H1 (cell line): ENCODE measurements around the gene TWNK. TPM values are rescaled to one million over a fixed set of nuclear protein-coding genes. Genes with fewer than 3 reads are reported as not detected.

ENCODE experiments used
- CTCF ChIA-PET: fragments of 300-600 bp; sonication (Branson Sonifier 250); formaldehyde crosslinking; loops from one replicate; lab custom pipeline; 2021; ENCODE audit not compliant: partially characterized antibody; lab: Charles Lee
- POLR2A ChIA-PET: fragments of 300-600 bp; sonication (Branson Sonifier 250); formaldehyde crosslinking; loops from one replicate; lab custom pipeline; 2021; ENCODE audit warnings: inconsistent platforms; ENCODE audit not compliant: partially characterized antibody; lab: Charles Lee
- DNase-seq, 2 experiments: peaks; one replicate each; pipeline versions ENCODE4 v3.0.0 to v3.0.0-alpha.2; 2010 to 2022; ENCODE audit warnings: low spot score in 2 of 2, low read depth in 1 of 2, mixed read lengths in 1 of 2
- FAIRE-seq: peaks from 2 replicates; lab custom pipeline; 2011; peaks lifted over from hg19 to GRCh38; lab: Jason Lieb, UNC
- H2AFZ ChIP-seq: 2 replicates; pipeline ENCODE4 v1.8.1; 2012; ENCODE audit warnings: low read length, inconsistent platforms
- H2AK5ac ChIP-seq: 2 replicates; pipeline ENCODE4 v1.6.1; 2013; ENCODE audit warnings: low read depth, low read length
- H2BK120ac ChIP-seq: replicated peaks from 2 replicates; pipeline ENCODE3; 2013; ENCODE audit warnings: low read depth, low read length, inconsistent platforms
- H2BK12ac ChIP-seq: 2 replicates; pipeline ENCODE4 v1.6.1; 2013; ENCODE audit warnings: low read depth, low read length
- H2BK15ac ChIP-seq: 2 replicates; pipeline ENCODE4 v1.6.1; 2013; ENCODE audit warnings: low read length
- H2BK20ac ChIP-seq: 2 replicates; pipeline ENCODE4 v1.6.1; 2013; ENCODE audit warnings: low read length
- H2BK5ac ChIP-seq: 2 replicates; pipeline ENCODE4 v1.6.1; 2013; ENCODE audit warnings: low read depth, low read length
- H3K14ac ChIP-seq: 2 replicates; pipeline ENCODE4 v1.6.1; 2013; ENCODE audit warnings: inconsistent platforms; ENCODE audit not compliant: insufficient read length
- H3K18ac ChIP-seq: 2 replicates; pipeline ENCODE4 v1.6.1; 2013; ENCODE audit warnings: low read length; ENCODE audit errors: extremely low read depth
- H3K23ac ChIP-seq: 2 replicates; pipeline ENCODE4 v1.6.1; 2013; ENCODE audit warnings: inconsistent platforms; ENCODE audit not compliant: insufficient read length
- H3K23me2 ChIP-seq: 2 replicates; pipeline ENCODE4 v1.6.1; 2013; ENCODE audit warnings: low read depth, low read length
- H3K27ac ChIP-seq: 2 replicates; pipeline ENCODE4 v1.6.1; 2011; ENCODE audit warnings: low read depth, low read length, inconsistent platforms
- H3K27me3 ChIP-seq, 4 experiments: replicated peaks in 1 of 4; 1 replicate in 1 of 4; 2 replicates in 3 of 4; pipeline versions ENCODE4 v1.6.1 to v1.8.1; 2011 to 2013; ENCODE audit warnings: low read length in 3 of 4, mild to moderate bottlenecking in 3 of 4, inconsistent platforms in 2 of 4, mixed read lengths in 2 of 4, moderate library complexity in 1 of 4; ENCODE audit not compliant: control insufficient read depth in 3 of 4, insufficient read depth in 3 of 4; ENCODE audit errors: extremely low read depth in 1 of 4
- H3K36me3 ChIP-seq, 4 experiments: 2 replicates each; pipeline versions ENCODE4 v1.6.1 to v1.8.1; 2011 to 2013; ENCODE audit warnings: mild to moderate bottlenecking in 4 of 4, low read length in 3 of 4, moderate library complexity in 2 of 4, control low read depth in 1 of 4, inconsistent platforms in 1 of 4; ENCODE audit not compliant: insufficient read depth in 4 of 4, control insufficient read depth in 2 of 4
- H3K4ac ChIP-seq: replicated peaks from 2 replicates; pipeline ENCODE3; 2013; ENCODE audit warnings: low read length, low read depth, mixed read lengths, inconsistent platforms; ENCODE audit not compliant: insufficient read length
- H3K4me1 ChIP-seq, 4 experiments: replicated peaks in 1 of 4; 1 replicate in 1 of 4; 2 replicates in 3 of 4; pipeline versions ENCODE4 v1.6.1 to v1.8.1; 2011 to 2013; ENCODE audit warnings: low read length in 3 of 4, inconsistent platforms in 2 of 4, mixed read lengths in 1 of 4; ENCODE audit not compliant: insufficient read depth in 4 of 4, control insufficient read depth in 3 of 4
- H3K4me2 ChIP-seq, 2 experiments: 2 replicates each; pipeline versions ENCODE4 v1.6.1 to v1.8.1; 2011 to 2013; ENCODE audit warnings: low read depth in 2 of 2, low read length in 2 of 2, control low read depth in 1 of 2, inconsistent platforms in 1 of 2, mild to moderate bottlenecking in 1 of 2; ENCODE audit not compliant: insufficient read depth in 1 of 2
- H3K4me3 ChIP-seq, 4 experiments: fragments of 200-600, 300-600 bp in 1 of 4; sonication (generic), shearing (Covaris generic), sonication (Bioruptor Twin) in 1 of 4; 2 replicates each; pipeline versions ENCODE4 v1.5.1 to v1.8.1; 2011 to 2016; ENCODE audit warnings: low read length in 4 of 4, low read depth in 3 of 4, control low read depth in 2 of 4, inconsistent platforms in 2 of 4, mild to moderate bottlenecking in 2 of 4, mixed read lengths in 1 of 4, moderate library complexity in 1 of 4; ENCODE audit not compliant: insufficient read depth in 2 of 4; ENCODE audit errors: extremely low read depth in 1 of 4
- H3K56ac ChIP-seq: replicated peaks from 2 replicates; pipeline ENCODE3; 2013; ENCODE audit warnings: low read depth, mild to moderate bottlenecking, mixed read lengths, low read length, inconsistent platforms; ENCODE audit not compliant: insufficient read length
- H3K79me1 ChIP-seq: 2 replicates; pipeline ENCODE4 v1.6.1; 2013; ENCODE audit warnings: low read depth, low read length, control low read depth
- H3K79me2 ChIP-seq, 2 experiments: 2 replicates each; pipeline versions ENCODE4 v1.6.1 to v1.8.1; 2012 to 2013; ENCODE audit warnings: low read length in 2 of 2, mild to moderate bottlenecking in 2 of 2, inconsistent platforms in 1 of 2; ENCODE audit not compliant: insufficient read depth in 2 of 2, control insufficient read depth in 1 of 2
- H3K9ac ChIP-seq, 4 experiments: replicated peaks in 1 of 4; 1 replicate in 1 of 4; 2 replicates in 3 of 4; pipeline versions ENCODE4 v1.6.1 to v1.8.1; 2011 to 2013; ENCODE audit warnings: low read depth in 3 of 4, low read length in 3 of 4, control low read depth in 2 of 4, mild to moderate bottlenecking in 2 of 4, moderate library complexity in 2 of 4, inconsistent platforms in 1 of 4; ENCODE audit errors: extremely low read depth in 1 of 4
- H3K9me3 ChIP-seq, 2 experiments: 2 replicates each; pipeline versions ENCODE4 v1.6.1 to v1.8.1; 2012 to 2013; ENCODE audit warnings: mild to moderate bottlenecking in 2 of 2, moderate library complexity in 2 of 2, control low read depth in 1 of 2, inconsistent platforms in 1 of 2, low read depth in 1 of 2, low read length in 1 of 2, mixed read lengths in 1 of 2; ENCODE audit not compliant: insufficient read depth in 2 of 2
- H4K20me1 ChIP-seq, 2 experiments: replicated peaks in 1 of 2; 2 replicates each; pipeline versions ENCODE3 to v1.8.1; 2011 to 2013; ENCODE audit warnings: inconsistent platforms in 2 of 2, low read length in 2 of 2, mild to moderate bottlenecking in 1 of 2; ENCODE audit not compliant: insufficient read depth in 2 of 2, control insufficient read depth in 1 of 2
- H4K5ac ChIP-seq: 2 replicates; pipeline ENCODE4 v1.6.1; 2013; ENCODE audit warnings: low read length, low read depth, mixed read lengths, inconsistent platforms; ENCODE audit not compliant: insufficient read length
- H4K8ac ChIP-seq: 2 replicates; pipeline ENCODE4 v1.8.0; 2013; ENCODE audit warnings: mild to moderate bottlenecking, moderate library complexity, low read length, inconsistent platforms; ENCODE audit not compliant: insufficient read depth; ENCODE audit errors: extremely low read depth
- H4K91ac ChIP-seq: replicated peaks from 2 replicates; pipeline ENCODE3; 2013; ENCODE audit warnings: low read length, mixed read lengths, inconsistent platforms; ENCODE audit not compliant: insufficient read length
- POLR2AphosphoS5 ChIP-seq: IDR thresholded peaks from 2 replicates; pipeline ENCODE4 v1.6.1; 2011; ENCODE audit warnings: low read depth, low read length
- RXRA ChIP-seq: IDR thresholded peaks from 2 replicates; pipeline ENCODE4 v1.6.1; 2011; ENCODE audit warnings: low read depth, mild to moderate bottlenecking, low read length, moderate library complexity; ENCODE audit not compliant: insufficient read depth
- SIX5 ChIP-seq: IDR thresholded peaks from 2 replicates; pipeline ENCODE4 v1.6.1; 2011; ENCODE audit warnings: mild to moderate bottlenecking, low read depth, low read length
- polyA plus RNA-seq, 7 experiments: library from polyadenylated mRNA; depleted of rRNA in 3 of 7; stranded (reverse) in 5 of 7; unstranded in 2 of 7; fragments of >200 nt in 5 of 7; fragments of 200-250 nt in 2 of 7; gene quantifications; 1 replicate in 5 of 7; 2 replicates in 1 of 7; 4 replicates in 1 of 7; pipeline versions ENCODE4 v1.2.1 to v1.2.3, GENCODE V29; 2011 to 2013; ENCODE audit warnings: missing spikeins in 2 of 7, mixed read lengths in 2 of 7
- total RNA-seq: library from RNA; stranded (reverse); fragmentation: NEBNext Ultra II Directional; extraction: Animal tissue kit (Norgen Biotek cat#: 25700); gene quantifications from 2 replicates; pipeline ENCODE4 v1.2.1, GENCODE V29; 2021

TWNK gene
- total and polyA plus RNA-seq, 2 of the 8 experiments (the other 6 are each of a cell fraction or from before 2014, with no cell fraction given), result 15.4 to 32.5 TPM

- no peaks in the 10 kb centered on the region for H3K4me1 ChIP-seq
These were observed 27.1 kb upstream of the TWNK start for GRCh38 chr10:100960251-100960650.

More at GRCh38 chr10:100960251-100960650, 27.1 kb upstream of the TWNK start:
- H3K9me3 ChIP-seq, result no peaks in the 10 kb centered on the region
- H3K14ac ChIP-seq, result no peak overlapping the region
- no peak for FAIRE-seq
- TF ChIP-seq SIX5, result no peak
- TF ChIP-seq POLR2AphosphoS5, result no peak
- TF ChIP-seq RXRA, result no peak
- TF ChIP-seq, all 59 proteins: peak for 0
- H3K56ac ChIP-seq, result no peak overlapping the region
- no peak overlapping the region for H2AFZ ChIP-seq
- no peak overlapping the region for H3K18ac ChIP-seq
- no peak overlapping the region for H2BK20ac ChIP-seq
- no peak overlapping the region for H2BK15ac ChIP-seq
- H3K4ac ChIP-seq, result no peak overlapping the region
- POLR2A ChIA-PET, result no interaction called here
- no peak overlapping the region for H4K8ac ChIP-seq
- H4K91ac ChIP-seq, result no peak overlapping the region
- H2BK12ac ChIP-seq, result no peak overlapping the region
- no peak overlapping the region for H3K27ac ChIP-seq
- CTCF ChIA-PET, result interaction anchor here (0.7 kb wide), 1 partner anchor 78 kb away, joined by 3 read pairs; no protein-coding TSS in a partner anchor
- no peak overlapping the region for H4K5ac ChIP-seq
- DNase-seq, result no peak
- H3K23me2 ChIP-seq, result no peaks in the 10 kb centered on the region
- H3K4me3 ChIP-seq, result no peak overlapping the region
- H2BK120ac ChIP-seq, result no peak overlapping the region
- no peak overlapping the region for H3K4me2 ChIP-seq
- no peaks in the 10 kb centered on the region for H3K27me3 ChIP-seq
- H3K79me1 ChIP-seq, result no peaks in the 10 kb centered on the region
- H3K79me2 ChIP-seq, result no peaks in the 10 kb centered on the region
- H3K23ac ChIP-seq, result no peak overlapping the region
- H2AK5ac ChIP-seq, result no peak overlapping the region
- H2BK5ac ChIP-seq, result no peak overlapping the region
- H3K9ac ChIP-seq, result no peak overlapping the region
- H4K20me1 ChIP-seq, result no peaks in the 10 kb centered on the region
- H3K36me3 ChIP-seq, result peaks cover 2 to 43% (median 6%) of the 10 kb centered on the region in 4 experiments; a peak in 4 of 8 replicates
